Measurements from ENCODE around the gene MYPN.

The MYPN gene

GRCh38 chr10:68121852-68122251 is 12.6 kb downstream of the MYPN start:
- CTCF ChIA-PET: no interaction called here
- POLR2A ChIA-PET: no interaction called here
- no peak for TF ChIP-seq BHLHE40 (IDR thresholded peaks at IDR 0.05; ENCODE audit: borderline replicate concordance)
- no peak for TF ChIP-seq LEF1 (IDR thresholded peaks at IDR 0.05; ENCODE audit: borderline replicate concordance)
- no peak for TF ChIP-seq FOXM1 (IDR thresholded peaks at IDR 0.05; ENCODE audit: borderline replicate concordance)
- no peak for TF ChIP-seq TARDBP (IDR thresholded peaks at IDR 0.05)
- no peak for TF ChIP-seq ARNT (IDR thresholded peaks at IDR 0.05)
- TF ChIP-seq L3MBTL2 (conservative IDR thresholded peaks at IDR 0.05): no peak
- TF ChIP-seq FOXK2 (IDR thresholded peaks at IDR 0.05): no peak
- TF ChIP-seq ZNF384 (IDR thresholded peaks at IDR 0.05): no peak
- no peak for TF ChIP-seq SUZ12 (IDR thresholded peaks at IDR 0.05)
- no peak for TF ChIP-seq FOXA1 (IDR thresholded peaks at IDR 0.05)
- no peak for TF ChIP-seq HDGF (IDR thresholded peaks at IDR 0.05; ENCODE audit: borderline replicate concordance)
- no peak for TF ChIP-seq CTBP1 (IDR thresholded peaks at IDR 0.05; ENCODE audit: borderline replicate concordance)
- TF ChIP-seq SP1 (IDR thresholded peaks at IDR 0.05): no peak
- no peak for TF ChIP-seq ELF4 (IDR thresholded peaks at IDR 0.05)
- TF ChIP-seq NFRKB (IDR thresholded peaks at IDR 0.05): no peak
- no peak for DNase-seq (ENCODE audit: extremely low spot score)

DNA sequence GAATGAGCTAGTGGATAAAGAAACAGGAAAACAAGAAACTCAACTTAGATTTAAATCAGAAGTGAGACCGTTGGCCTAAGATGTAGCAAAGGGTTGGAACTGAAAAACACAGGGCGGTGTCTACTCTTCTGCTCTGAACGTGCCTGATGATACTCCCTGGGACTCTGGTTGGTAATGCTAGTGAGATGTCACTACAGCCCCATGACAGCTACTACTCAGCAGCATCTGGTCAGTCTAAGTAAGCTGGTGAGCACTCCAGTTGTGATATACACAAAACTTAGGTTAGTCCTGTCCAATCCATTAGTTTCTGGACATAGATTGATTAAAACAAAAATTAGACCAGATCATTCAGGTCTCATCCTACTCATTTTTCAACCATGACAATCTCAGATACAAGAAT is 15.4 kb downstream of the MYPN start:
- POLR2A ChIA-PET: no interaction called here
- DNase-seq (ENCODE audit: extremely low spot score): no peak
- TF ChIP-seq FOXA1 (IDR thresholded peaks at IDR 0.05) (no peak), L3MBTL2 (conservative IDR thresholded peaks at IDR 0.05) (no peak), ZNF384 (IDR thresholded peaks at IDR 0.05) (no peak), ARNT (IDR thresholded peaks at IDR 0.05) (no peak), SP1 (IDR thresholded peaks at IDR 0.05) (no peak), FOXM1 (IDR thresholded peaks at IDR 0.05; ENCODE audit: borderline replicate concordance) (no peak), LEF1 (IDR thresholded peaks at IDR 0.05; ENCODE audit: borderline replicate concordance) (no peak)
- TF ChIP-seq, protein P1, sequence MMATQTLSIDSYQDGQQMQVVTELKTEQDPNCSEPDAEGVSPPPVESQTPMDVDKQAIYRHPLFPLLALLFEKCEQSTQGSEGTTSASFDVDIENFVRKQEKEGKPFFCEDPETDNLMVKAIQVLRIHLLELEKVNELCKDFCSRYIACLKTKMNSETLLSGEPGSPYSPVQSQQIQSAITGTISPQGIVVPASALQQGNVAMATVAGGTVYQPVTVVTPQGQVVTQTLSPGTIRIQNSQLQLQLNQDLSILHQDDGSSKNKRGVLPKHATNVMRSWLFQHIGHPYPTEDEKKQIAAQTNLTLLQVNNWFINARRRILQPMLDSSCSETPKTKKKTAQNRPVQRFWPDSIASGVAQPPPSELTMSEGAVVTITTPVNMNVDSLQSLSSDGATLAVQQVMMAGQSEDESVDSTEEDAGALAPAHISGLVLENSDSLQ (IDR thresholded peaks at IDR 0.05): no peak
- CTCF ChIA-PET: no interaction called here

DNA sequence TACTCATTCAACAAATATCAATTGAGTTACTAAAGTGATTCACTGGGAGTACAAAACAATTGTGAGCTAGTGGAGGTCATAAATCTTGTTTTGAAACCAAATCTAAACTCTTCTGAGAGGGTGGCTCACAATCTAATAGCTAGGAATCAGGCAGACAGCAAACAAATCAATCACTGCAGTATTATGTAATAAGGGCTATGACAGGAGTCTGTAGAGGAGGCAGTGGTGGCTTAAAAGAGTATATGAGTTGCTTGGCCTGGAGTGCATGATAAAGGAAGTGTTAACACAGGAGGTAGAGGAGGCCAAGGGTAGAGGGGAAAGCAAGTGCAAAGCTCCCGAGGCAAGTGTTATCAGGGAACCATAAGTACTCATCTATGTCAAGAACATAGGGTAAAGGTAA is 16.5 kb downstream of the MYPN start:
- no peak for DNase-seq (ENCODE audit: extremely low spot score)
- TF ChIP-seq, protein P1 (IDR thresholded peaks at IDR 0.05): peak; percentile 84
- no peak for TF ChIP-seq CTBP1 (IDR thresholded peaks at IDR 0.05; ENCODE audit: borderline replicate concordance)
- TF ChIP-seq TARDBP (IDR thresholded peaks at IDR 0.05): no peak
- TF ChIP-seq ZNF384 (IDR thresholded peaks at IDR 0.05): no peak
- CTCF ChIA-PET: interaction anchor here (0.6 kb wide), 1 partner anchor 32 kb away, joined by 7 read pairs; no protein-coding TSS in a partner anchor
- POLR2A ChIA-PET: no interaction called here

DNA sequence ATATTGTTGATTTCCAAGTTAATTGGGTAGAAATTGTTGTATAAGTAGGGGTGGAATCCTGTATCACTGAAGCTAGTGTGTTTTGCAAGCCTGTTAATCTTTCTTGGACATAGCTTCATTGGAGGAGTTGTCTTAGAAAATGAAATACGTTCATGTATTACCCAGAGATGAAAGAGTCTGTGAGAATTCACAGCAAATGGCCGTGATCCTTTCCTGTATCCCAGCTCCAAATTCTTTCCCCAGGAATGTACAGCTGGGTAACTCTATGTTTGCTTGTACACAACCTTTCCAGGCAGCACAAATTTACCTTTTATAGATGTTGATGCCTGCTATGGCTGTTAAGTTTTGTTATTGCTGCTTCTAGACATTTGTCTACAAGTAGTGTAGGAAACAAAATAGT is 18.7 kb downstream of the MYPN start:
- CTCF ChIA-PET: no interaction called here
- POLR2A ChIA-PET: no interaction called here
- DNase-seq (ENCODE audit: extremely low spot score): no peak
- TF ChIP-seq L3MBTL2 (conservative IDR thresholded peaks at IDR 0.05) (no peak), SUZ12 (IDR thresholded peaks at IDR 0.05) (no peak), FOXM1 (IDR thresholded peaks at IDR 0.05; ENCODE audit: borderline replicate concordance) (no peak), HDGF (IDR thresholded peaks at IDR 0.05; ENCODE audit: borderline replicate concordance) (no peak), TARDBP (IDR thresholded peaks at IDR 0.05) (no peak), NFRKB (IDR thresholded peaks at IDR 0.05) (no peak), FOXK2 (IDR thresholded peaks at IDR 0.05) (no peak), LEF1 (IDR thresholded peaks at IDR 0.05; ENCODE audit: borderline replicate concordance) (no peak), CTBP1 (IDR thresholded peaks at IDR 0.05; ENCODE audit: borderline replicate concordance) (no peak), BHLHE40 (IDR thresholded peaks at IDR 0.05; ENCODE audit: borderline replicate concordance) (no peak), ARNT (IDR thresholded peaks at IDR 0.05) (no peak)

DNA sequence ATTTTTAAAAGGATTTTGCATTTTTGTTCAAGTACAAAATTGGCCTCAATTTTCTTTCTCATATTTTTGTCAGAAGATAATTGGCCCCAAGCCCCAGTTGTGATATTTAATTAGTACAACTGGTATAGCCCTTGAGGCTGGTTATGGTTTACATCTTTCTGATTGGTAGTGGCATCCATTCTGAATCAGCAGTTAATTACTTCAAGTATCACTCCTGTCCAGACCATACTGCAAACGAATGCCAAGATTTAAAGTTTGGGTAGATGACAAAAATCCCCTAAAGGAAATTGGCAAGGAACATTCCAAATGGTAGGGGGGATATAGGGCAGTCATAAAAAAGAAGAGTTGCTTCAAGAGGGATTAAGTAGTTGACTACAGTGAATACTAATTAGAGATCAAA is 23.1 kb downstream of the MYPN start:
- no peak for DNase-seq (ENCODE audit: extremely low spot score)
- POLR2A ChIA-PET: no interaction called here
- CTCF ChIA-PET: interaction anchor here (0.6 kb wide), 1 partner anchor 209 kb away, joined by 4 read pairs; no protein-coding TSS in a partner anchor
- TF ChIP-seq ELF4 (IDR thresholded peaks at IDR 0.05) (no peak), FOXA1 (IDR thresholded peaks at IDR 0.05) (no peak), ARNT (IDR thresholded peaks at IDR 0.05) (no peak), HDGF (IDR thresholded peaks at IDR 0.05; ENCODE audit: borderline replicate concordance) (no peak), L3MBTL2 (conservative IDR thresholded peaks at IDR 0.05) (no peak), FOXK2 (IDR thresholded peaks at IDR 0.05) (no peak), NFRKB (IDR thresholded peaks at IDR 0.05) (no peak), SP1 (IDR thresholded peaks at IDR 0.05) (no peak), CTBP1 (IDR thresholded peaks at IDR 0.05; ENCODE audit: borderline replicate concordance) (no peak), ZNF384 (IDR thresholded peaks at IDR 0.05) (no peak), TARDBP (IDR thresholded peaks at IDR 0.05) (no peak), FOXM1 (IDR thresholded peaks at IDR 0.05; ENCODE audit: borderline replicate concordance) (no peak), SUZ12 (IDR thresholded peaks at IDR 0.05) (no peak)
- TF ChIP-seq, protein P1 (IDR thresholded peaks at IDR 0.05): no peak

DNA sequence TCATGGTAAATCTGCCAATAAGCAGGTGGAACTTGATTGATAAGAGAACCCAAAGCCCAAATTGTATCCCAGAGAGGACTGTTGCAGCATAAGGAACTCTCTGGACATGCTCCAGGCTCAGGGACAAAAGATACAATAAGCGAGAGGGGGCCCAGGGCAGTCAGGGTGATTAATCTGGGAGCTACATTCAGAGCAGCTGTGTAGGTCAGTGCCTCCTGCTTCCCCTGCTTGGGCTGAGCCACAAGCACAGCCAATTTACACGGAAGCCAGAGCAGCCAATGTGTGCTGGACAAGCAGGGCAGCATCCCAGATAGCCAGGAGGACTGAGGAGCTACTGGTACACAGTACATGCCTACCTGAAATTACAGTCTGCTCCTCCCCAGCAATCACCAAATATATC is 24.2 kb downstream of the MYPN start:
- TF ChIP-seq, protein P1 (IDR thresholded peaks at IDR 0.05): no peak
- TF ChIP-seq ELF4 (IDR thresholded peaks at IDR 0.05) (no peak), HDGF (IDR thresholded peaks at IDR 0.05; ENCODE audit: borderline replicate concordance) (no peak), L3MBTL2 (conservative IDR thresholded peaks at IDR 0.05) (no peak), FOXK2 (IDR thresholded peaks at IDR 0.05) (no peak), FOXA1 (IDR thresholded peaks at IDR 0.05) (no peak), LEF1 (IDR thresholded peaks at IDR 0.05; ENCODE audit: borderline replicate concordance) (no peak), BHLHE40 (IDR thresholded peaks at IDR 0.05; ENCODE audit: borderline replicate concordance) (no peak), ARNT (IDR thresholded peaks at IDR 0.05) (no peak), TARDBP (IDR thresholded peaks at IDR 0.05) (no peak), CTBP1 (IDR thresholded peaks at IDR 0.05; ENCODE audit: borderline replicate concordance) (no peak), FOXM1 (IDR thresholded peaks at IDR 0.05; ENCODE audit: borderline replicate concordance) (no peak)
- no peak for DNase-seq (ENCODE audit: extremely low spot score)
- POLR2A ChIA-PET: no interaction called here
- CTCF ChIA-PET: no interaction called here

Measured in HEK293T (cell line).